ENCODE data around the gene CELF1. TPM values are rescaled to one million over a fixed set of nuclear protein-coding genes. Genes with fewer than 3 reads are reported as not detected.

Gene CELF1
- polyA plus RNA-seq, 1 donor (not counting 4 experiments of a cell fraction or from before 2014, with no cell fraction given): 110 TPM

- H3K27ac ChIP-seq (ENCODE audit: control insufficient read depth, insufficient read depth, low read length): no peak overlapping the region
- no peaks in the 10 kb centered on the region for H3K9me3 ChIP-seq (ENCODE audit: control insufficient read depth, low read depth, low read length)
- DNase-seq (ENCODE audit: low read depth, low spot score) (no peak), FAIRE-seq (no peak)
- H3K4me2 ChIP-seq (ENCODE audit: control insufficient read depth, extremely low read depth, insufficient read depth, low read depth, low read length): no peak overlapping the region
- no peak overlapping the region for H3K9ac ChIP-seq (ENCODE audit: control insufficient read depth, extremely low read depth, insufficient read depth, low read length)
- H3K79me2 ChIP-seq (ENCODE audit: control insufficient read depth, insufficient read depth, low read length): peaks cover 45% of the 10 kb centered on the region
- H3K9me1 ChIP-seq (ENCODE audit: control insufficient read depth, extremely low read depth, insufficient read depth, low read length): no peaks in the 10 kb centered on the region
- TF ChIP-seq EZH2 (IDR thresholded peaks at IDR 0.05; ENCODE audit: low read length): no peak
- TF ChIP-seq, protein P1, sequence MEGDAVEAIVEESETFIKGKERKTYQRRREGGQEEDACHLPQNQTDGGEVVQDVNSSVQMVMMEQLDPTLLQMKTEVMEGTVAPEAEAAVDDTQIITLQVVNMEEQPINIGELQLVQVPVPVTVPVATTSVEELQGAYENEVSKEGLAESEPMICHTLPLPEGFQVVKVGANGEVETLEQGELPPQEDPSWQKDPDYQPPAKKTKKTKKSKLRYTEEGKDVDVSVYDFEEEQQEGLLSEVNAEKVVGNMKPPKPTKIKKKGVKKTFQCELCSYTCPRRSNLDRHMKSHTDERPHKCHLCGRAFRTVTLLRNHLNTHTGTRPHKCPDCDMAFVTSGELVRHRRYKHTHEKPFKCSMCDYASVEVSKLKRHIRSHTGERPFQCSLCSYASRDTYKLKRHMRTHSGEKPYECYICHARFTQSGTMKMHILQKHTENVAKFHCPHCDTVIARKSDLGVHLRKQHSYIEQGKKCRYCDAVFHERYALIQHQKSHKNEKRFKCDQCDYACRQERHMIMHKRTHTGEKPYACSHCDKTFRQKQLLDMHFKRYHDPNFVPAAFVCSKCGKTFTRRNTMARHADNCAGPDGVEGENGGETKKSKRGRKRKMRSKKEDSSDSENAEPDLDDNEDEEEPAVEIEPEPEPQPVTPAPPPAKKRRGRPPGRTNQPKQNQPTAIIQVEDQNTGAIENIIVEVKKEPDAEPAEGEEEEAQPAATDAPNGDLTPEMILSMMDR (optimal IDR thresholded peaks at IDR 0.05 in 1 of 3, IDR thresholded peaks at IDR 0.05 in 1 of 3, conservative IDR thresholded peaks at IDR 0.05 in 1 of 3; ENCODE audit: extremely low read depth in 1 of 3, insufficient read depth in 2 of 3, low read length in 3 of 3): no peak
- H3K4me3 ChIP-seq (ENCODE audit: control insufficient read depth in 2 of 3, extremely low read depth in 1 of 3, insufficient read depth in 2 of 3, low read depth in 1 of 3, low read length in 3 of 3): no peak overlapping the region
- H3K36me3 ChIP-seq (ENCODE audit: control insufficient read depth in 2 of 2, extremely low read depth in 1 of 2, insufficient read depth in 2 of 2, low read length in 2 of 2): peaks cover 36 to 48% of the 10 kb centered on the region in 2 experiments
- no peaks in the 10 kb centered on the region for H3K27me3 ChIP-seq (ENCODE audit: control insufficient read depth, extremely low read depth, insufficient read depth, low read length)
- dilution Hi-C loops (cut with MboI; ENCODE audit: extremely low pct_ligation_motif_present, low sequenced_read_pairs): no loop called here
- H3K4me1 ChIP-seq (ENCODE audit: control insufficient read depth, extremely low read depth, insufficient read depth, low read length): no peaks in the 10 kb centered on the region
- H2AFZ ChIP-seq (ENCODE audit: control insufficient read depth, low read length): no peak overlapping the region
- H4K20me1 ChIP-seq (ENCODE audit: control insufficient read depth, extremely low read depth, insufficient read depth, low read length): peaks cover 13% of the 10 kb centered on the region
Measured at GRCh38 chr11:47466201-47466600, 86.7 kb downstream of the CELF1 start.

DNA sequence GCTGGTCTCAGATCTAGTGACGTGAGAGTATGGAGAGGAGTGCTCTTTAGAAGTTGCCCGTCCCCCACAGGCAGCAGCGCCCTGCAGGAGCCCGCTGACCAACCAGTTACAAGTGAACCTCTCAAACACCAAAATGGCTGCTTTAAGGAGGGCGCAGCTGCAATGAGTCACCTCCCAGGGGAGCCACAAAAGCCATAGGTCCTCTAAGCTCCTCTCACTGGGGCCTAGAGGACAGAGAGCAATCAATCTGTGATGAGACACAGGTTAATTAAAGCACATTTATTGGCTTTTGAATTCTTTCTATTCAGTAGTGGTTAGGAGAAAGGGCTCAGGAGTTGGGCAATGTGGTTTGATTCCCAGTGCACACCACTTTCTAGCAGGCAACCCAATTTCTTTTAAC lies 88.4 kb downstream of the CELF1 start:
- TF ChIP-seq, protein P1 (optimal IDR thresholded peaks at IDR 0.05 in 1 of 3, IDR thresholded peaks at IDR 0.05 in 1 of 3, conservative IDR thresholded peaks at IDR 0.05 in 1 of 3; ENCODE audit: extremely low read depth in 1 of 3, insufficient read depth in 2 of 3, low read length in 3 of 3): no peak
- no peak for TF ChIP-seq EZH2 (IDR thresholded peaks at IDR 0.05; ENCODE audit: low read length)
- Histone ChIP-seq H3K9me1 (ENCODE audit: control insufficient read depth, extremely low read depth, insufficient read depth, low read length) (peaks cover 4% of the 10 kb centered on the region), H3K36me3 (ENCODE audit: control insufficient read depth in 2 of 2, extremely low read depth in 1 of 2, insufficient read depth in 2 of 2, low read length in 2 of 2) (peaks cover 27 to 48% of the 10 kb centered on the region in 2 experiments), H2AFZ (ENCODE audit: control insufficient read depth, low read length) (no peak overlapping the region), H3K4me1 (ENCODE audit: control insufficient read depth, extremely low read depth, insufficient read depth, low read length) (no peaks in the 10 kb centered on the region), H3K9ac (ENCODE audit: control insufficient read depth, extremely low read depth, insufficient read depth, low read length) (no peak overlapping the region), H3K4me3 (ENCODE audit: control insufficient read depth in 2 of 3, extremely low read depth in 1 of 3, insufficient read depth in 2 of 3, low read depth in 1 of 3, low read length in 3 of 3) (no peak overlapping the region), H3K4me2 (ENCODE audit: control insufficient read depth, extremely low read depth, insufficient read depth, low read depth, low read length) (no peak overlapping the region), H3K27ac (ENCODE audit: control insufficient read depth, insufficient read depth, low read length) (no peak overlapping the region), H3K9me3 (ENCODE audit: control insufficient read depth, low read depth, low read length) (no peaks in the 10 kb centered on the region), H3K79me2 (ENCODE audit: control insufficient read depth, insufficient read depth, low read length) (peaks cover 33% of the 10 kb centered on the region), H3K27me3 (ENCODE audit: control insufficient read depth, extremely low read depth, insufficient read depth, low read length) (no peaks in the 10 kb centered on the region), H4K20me1 (ENCODE audit: control insufficient read depth, extremely low read depth, insufficient read depth, low read length) (peaks cover 9% of the 10 kb centered on the region)
- FAIRE-seq (no peak), DNase-seq (ENCODE audit: low read depth, low spot score) (no peak)
- dilution Hi-C loops (cut with MboI; ENCODE audit: extremely low pct_ligation_motif_present, low sequenced_read_pairs): no loop called here

All from keratinocyte (primary cell).